Caco-2 (cell line): ENCODE results near the gene RCBTB1. TPM values are rescaled to one million over a fixed set of nuclear protein-coding genes. Genes with fewer than 3 reads are reported as not detected.

Experiments used
- BruUV-seq: library from RNA; stranded (reverse); fragments of 400-500 nt; replicated peaks from 2 replicates; lab custom pipeline; 2021; lab: Mats Ljungman, UMichigan
- CTCF ChIA-PET: fragments of 300-600 bp; sonication (Branson Sonifier 250); formaldehyde crosslinking; loops from one replicate; lab custom pipeline; 2022; ENCODE audit warnings: antibody characterized with exemption; lab: Charles Lee
- POLR2A ChIA-PET: fragments of 300-600 bp; sonication (Branson Sonifier 250); formaldehyde crosslinking; loops from one replicate; lab custom pipeline; 2022; ENCODE audit warnings: antibody characterized with exemption; lab: Charles Lee
- DNase-seq, 2 experiments: peaks; one replicate each; pipeline versions ENCODE4 v3.0.0 to v3.0.0-alpha.2; 2020 to 2022
- H3K27me3 ChIP-seq: replicated peaks from 2 replicates; pipeline ENCODE4 v1.6.0; 2011; ENCODE audit warnings: low read length; ENCODE audit not compliant: control insufficient read depth, insufficient read depth
- H3K36me3 ChIP-seq: 2 replicates; pipeline ENCODE4 v1.5.1; 2011; ENCODE audit warnings: low read length; ENCODE audit not compliant: control insufficient read depth, insufficient read depth
- H3K4me1 ChIP-seq: fragments of 250-450 bp; sonication (Bioruptor Pico); 2 replicates; pipeline ENCODE4 v1.5.1; 2020; ENCODE audit warnings: mild to moderate bottlenecking
- H3K4me3 ChIP-seq: 2 replicates; pipeline ENCODE4 v1.5.1; 2011; ENCODE audit warnings: low read depth, mild to moderate bottlenecking, control low read depth, low read length
- H3K9me3 ChIP-seq: fragments of 250-450 bp; sonication (Bioruptor Pico); 2 replicates; pipeline ENCODE4 v1.5.1; 2020; ENCODE audit warnings: mild to moderate bottlenecking, moderate library complexity
- H3K27ac Mint-ChIP-seq: one replicate; pipeline ENCODE4 v1.8.0; 2022; ENCODE audit warnings: mixed read lengths; ENCODE audit not compliant: unreplicated experiment
- H3K27me3 Mint-ChIP-seq: one replicate; pipeline ENCODE4 v1.8.0; 2022; ENCODE audit warnings: mixed read lengths; ENCODE audit not compliant: insufficient read depth, unreplicated experiment
- H3K36me3 Mint-ChIP-seq: one replicate; pipeline ENCODE4 v1.8.0; 2022; ENCODE audit warnings: mild to moderate bottlenecking, mixed read lengths; ENCODE audit not compliant: insufficient read depth, unreplicated experiment
- H3K4me1 Mint-ChIP-seq: one replicate; pipeline ENCODE4 v1.8.0; 2022; ENCODE audit warnings: low read depth, mixed read lengths; ENCODE audit not compliant: unreplicated experiment
- H3K4me3 Mint-ChIP-seq: one replicate; pipeline ENCODE4 v1.8.0; 2022; ENCODE audit warnings: mild to moderate bottlenecking, moderate library complexity, mixed read lengths; ENCODE audit not compliant: unreplicated experiment
- H3K9me3 Mint-ChIP-seq: one replicate; pipeline ENCODE4 v1.8.0; 2022; ENCODE audit warnings: mixed read lengths; ENCODE audit not compliant: unreplicated experiment
- CTCF ChIP-seq, 2 experiments: fragments of 200-600 bp in 1 of 2; IDR thresholded peaks; 1 replicate in 1 of 2; 2 replicates in 1 of 2; pipeline versions ENCODE4 v1.5.1 to v1.8.0; 2011 to 2022; ENCODE audit warnings: antibody characterized with exemption in 1 of 2, control low read depth in 1 of 2, inconsistent platforms in 1 of 2, low read depth in 1 of 2, low read length in 1 of 2, mild to moderate bottlenecking in 1 of 2, moderate library complexity in 1 of 2; ENCODE audit not compliant: insufficient read depth in 1 of 2, severe bottlenecking in 1 of 2, unreplicated experiment in 1 of 2
- intact Hi-C: fragments of 100-400 bp; cut with micrococcal nuclease; formaldehyde crosslinking; loops from one replicate; pipeline ENCODE4 v1.10.0; 2022; ENCODE audit not compliant: unreplicated experiment
- total RNA-seq: library from RNA; stranded (reverse); gene quantifications from 2 replicates; pipeline ENCODE4 v1.2.3, GENCODE V29; 2022

RCBTB1 gene
- total RNA-seq, 1 experiment from 2014 or later = 25.7 TPM

GRCh38 chr13:49550942-49551644, 34.3 kb downstream of the RCBTB1 start:
- Mint-ChIP-seq H3K27ac (no peak overlapping the region), H3K9me3 (no peaks in the 10 kb centered on the region), H3K4me1 (no peaks in the 10 kb centered on the region), H3K4me3 (no peak overlapping the region), H3K36me3 (peaks cover 12% of the 10 kb centered on the region), H3K27me3 (no peaks in the 10 kb centered on the region)
- H3K9me3 ChIP-seq = no peaks in the 10 kb centered on the region
- H3K4me3 ChIP-seq = no peak overlapping the region
- ChIA-PET POLR2A (no interaction called here), CTCF (interaction anchor here (0.7 kb wide), 1 partner anchor 62 kb away, joined by 5 read pairs; no protein-coding TSS in a partner anchor)
- no peaks in the 10 kb centered on the region for H3K27me3 ChIP-seq
- BruUV-seq = no TSS peak
- intact Hi-C loops = no loop called here
- peaks cover under 1% of the 10 kb centered on the region for H3K4me1 ChIP-seq
- no peak for TF ChIP-seq CTCF (IDR thresholded peaks at IDR 0.05; ENCODE audit: insufficient read depth in 1 of 2, low read depth in 1 of 2, low read length in 1 of 2, severe bottlenecking in 1 of 2, unreplicated experiment in 1 of 2)
- peaks cover 2% of the 10 kb centered on the region; the same call in 1 of the 2 replicates for H3K36me3 ChIP-seq
- DNase-seq = no peak

GRCh38 chr13:49549289-49549688, 36.1 kb downstream of the RCBTB1 start:
- H3K9me3 ChIP-seq = no peaks in the 10 kb centered on the region
- Mint-ChIP-seq H3K36me3 (peaks cover 12% of the 10 kb centered on the region), H3K9me3 (no peaks in the 10 kb centered on the region), H3K27me3 (no peaks in the 10 kb centered on the region), H3K27ac (no peak overlapping the region), H3K4me3 (no peak overlapping the region), H3K4me1 (no peaks in the 10 kb centered on the region)
- intact Hi-C loops = no loop called here
- TF ChIP-seq CTCF (IDR thresholded peaks at IDR 0.05; ENCODE audit: insufficient read depth in 1 of 2, low read depth in 1 of 2, low read length in 1 of 2, severe bottlenecking in 1 of 2, unreplicated experiment in 1 of 2) = peak in 1 of 2 experiments; percentile 17
- H3K4me3 ChIP-seq = no peak overlapping the region
- ChIA-PET POLR2A (no interaction called here), CTCF (no interaction called here)
- peaks cover 1% of the 10 kb centered on the region; the same call in 1 of the 2 replicates for H3K36me3 ChIP-seq
- no peaks in the 10 kb centered on the region for H3K27me3 ChIP-seq
- BruUV-seq = no TSS peak
- no peak for DNase-seq
- peaks cover 11% of the 10 kb centered on the region for H3K4me1 ChIP-seq

- Histone ChIP-seq H3K4me1 (peaks cover 11% of the 10 kb centered on the region), H3K36me3 (peaks cover 1% of the 10 kb centered on the region), H3K9me3 (no peaks in the 10 kb centered on the region), H3K4me3 (no peak overlapping the region), H3K27me3 (no peaks in the 10 kb centered on the region)
- Mint-ChIP-seq H3K27me3 (no peaks in the 10 kb centered on the region), H3K36me3 (peaks cover 6% of the 10 kb centered on the region), H3K9me3 (no peaks in the 10 kb centered on the region), H3K4me3 (no peak overlapping the region), H3K4me1 (no peaks in the 10 kb centered on the region), H3K27ac (no peak overlapping the region)
- intact Hi-C loops = loop anchor here (2.0 kb wide), 1 partner anchor 60 kb away; no protein-coding TSS in a partner anchor
- BruUV-seq = no TSS peak
- no peak for DNase-seq
- CTCF ChIA-PET = no interaction called here
- POLR2A ChIA-PET = interaction anchor here (1.1 to 1.3 kb wide), 2 partner anchors 103 to 298 kb away, joined by 4 to 5 read pairs; partner anchors contain the start of genes CAB39L and SETDB2
- no peak for TF ChIP-seq CTCF (IDR thresholded peaks at IDR 0.05; ENCODE audit: insufficient read depth in 1 of 2, low read depth in 1 of 2, low read length in 1 of 2, severe bottlenecking in 1 of 2, unreplicated experiment in 1 of 2)
Observed at GRCh38 chr13:49546561-49546960, 38.8 kb downstream of the RCBTB1 start.
